Osteocyte (in vitro differentiated cells): Measurements from ENCODE around the gene DIAPH3. TPM values are rescaled to one million over a fixed set of nuclear protein-coding genes. Genes with fewer than 3 reads are reported as not detected.
A peak's percentile ranks its signal among the peaks of the same experiment; 100 is the strongest.

Experiments used
- DNase-seq: peaks from one replicate; pipeline ENCODE4 v3.0.0; 2021; ENCODE audit warnings: mixed read lengths; ENCODE audit not compliant: unreplicated experiment; ENCODE audit errors: extremely low spot score
- H3K27ac Mint-ChIP-seq: one replicate; pipeline ENCODE4 v1.8.0; 2021; ENCODE audit warnings: mild to moderate bottlenecking, mixed read lengths; ENCODE audit not compliant: unreplicated experiment
- H3K27me3 Mint-ChIP-seq: one replicate; pipeline ENCODE4 v1.8.0; 2021; ENCODE audit warnings: mixed read lengths; ENCODE audit not compliant: unreplicated experiment
- H3K36me3 Mint-ChIP-seq: one replicate; pipeline ENCODE4 v1.8.0; 2021; ENCODE audit warnings: mixed read lengths; ENCODE audit not compliant: unreplicated experiment
- H3K4me1 Mint-ChIP-seq: one replicate; pipeline ENCODE4 v1.8.0; 2021; ENCODE audit warnings: mixed read lengths; ENCODE audit not compliant: unreplicated experiment
- H3K4me3 Mint-ChIP-seq: one replicate; pipeline ENCODE4 v1.8.0; 2021; ENCODE audit warnings: mild to moderate bottlenecking, moderate library complexity, mixed read lengths; ENCODE audit not compliant: unreplicated experiment
- H3K9me3 Mint-ChIP-seq: one replicate; pipeline ENCODE4 v1.8.0; 2021; ENCODE audit warnings: mixed read lengths; ENCODE audit not compliant: unreplicated experiment
- CTCF ChIP-seq: fragments of 200-600 bp; sonication (generic); IDR thresholded peaks from 2 replicates; pipeline ENCODE4 v1.5.0; 2021; ENCODE audit warnings: antibody characterized with exemption, mild to moderate bottlenecking, moderate library complexity
- total RNA-seq: library from RNA; stranded (reverse); gene quantifications from 2 replicates; pipeline ENCODE4 v1.2.1, GENCODE V29; 2021

The DIAPH3 gene
- total RNA-seq, 1 donor from 2014 or later: 12.2 TPM

- TF ChIP-seq CTCF: no peak
- no peaks in the 10 kb centered on the region for H3K9me3 Mint-ChIP-seq
- H3K4me3 Mint-ChIP-seq: peak overlapping the region; percentile 46
- no peaks in the 10 kb centered on the region for H3K27me3 Mint-ChIP-seq
- H3K36me3 Mint-ChIP-seq: no peaks in the 10 kb centered on the region
- peak overlapping the region; percentile 69 for H3K27ac Mint-ChIP-seq
- peaks cover 13% of the 10 kb centered on the region for H3K4me1 Mint-ChIP-seq
- no peak for DNase-seq
Observed at GRCh38 chr13:59982631-59983382, 180.9 kb downstream of the DIAPH3 start.

- TF ChIP-seq CTCF: no peak
- Mint-ChIP-seq H3K4me3 (no peak overlapping the region), H3K4me1 (peaks cover 13% of the 10 kb centered on the region), H3K36me3 (no peaks in the 10 kb centered on the region), H3K27me3 (no peaks in the 10 kb centered on the region), H3K9me3 (no peaks in the 10 kb centered on the region), H3K27ac (no peak overlapping the region)
- DNase-seq: no peak
Observed at GRCh38 chr13:59979589-59979988, 184.1 kb downstream of the DIAPH3 start.

GRCh38 chr13:59978862-59979261 lies 184.9 kb downstream of the DIAPH3 start:
- Mint-ChIP-seq H3K4me3 (no peak overlapping the region), H3K4me1 (peaks cover 16% of the 10 kb centered on the region), H3K27me3 (no peaks in the 10 kb centered on the region), H3K27ac (no peak overlapping the region), H3K36me3 (no peaks in the 10 kb centered on the region), H3K9me3 (no peaks in the 10 kb centered on the region)
- no peak for TF ChIP-seq CTCF
- no peak for DNase-seq

GRCh38 chr13:59976856-59977255 lies 186.9 kb downstream of the DIAPH3 start:
- H3K27ac Mint-ChIP-seq: no peak overlapping the region
- H3K27me3 Mint-ChIP-seq: no peaks in the 10 kb centered on the region
- no peak overlapping the region for H3K4me3 Mint-ChIP-seq
- TF ChIP-seq CTCF: no peak
- no peaks in the 10 kb centered on the region for H3K9me3 Mint-ChIP-seq
- H3K4me1 Mint-ChIP-seq: peaks cover 4% of the 10 kb centered on the region
- no peak for DNase-seq
- H3K36me3 Mint-ChIP-seq: no peaks in the 10 kb centered on the region

GRCh38 chr13:59975807-59976435 lies 187.8 kb downstream of the DIAPH3 start:
- Mint-ChIP-seq H3K9me3 (no peaks in the 10 kb centered on the region), H3K27me3 (no peaks in the 10 kb centered on the region), H3K27ac (no peak overlapping the region), H3K36me3 (no peaks in the 10 kb centered on the region), H3K4me1 (peaks cover 4% of the 10 kb centered on the region), H3K4me3 (no peak overlapping the region)
- TF ChIP-seq CTCF: no peak
- no peak for DNase-seq
